B cell (primary cell): ENCODE data around the gene NANS. TPM values are rescaled to one million over a fixed set of nuclear protein-coding genes. Genes with fewer than 3 reads are reported as not detected.

Experiments used
- ATAC-seq: fragments of 200-7000 bp; cut with Tn5 transposase; one replicate; pipeline ENCODE4 v1.10.0; 2021; ENCODE audit warnings: low read depth, mild to moderate bottlenecking, moderate number of reproducible peaks, moderate library complexity
- CTCF ChIA-PET: fragments of 350-600 bp; sonication (Branson Sonifier 250); formaldehyde crosslinking; loops from one replicate; lab custom pipeline; 2021; ENCODE audit warnings: antibody characterized with exemption, inconsistent platforms; lab: Charles Lee
- POLR2A ChIA-PET: fragments of 350-600 bp; sonication (Branson Sonifier 250); formaldehyde crosslinking; loops from one replicate; lab custom pipeline; 2021; ENCODE audit warnings: antibody characterized with exemption; lab: Charles Lee
- DNase-seq: peaks from one replicate; pipeline ENCODE4 v3.0.0; 2013
- H2AFZ ChIP-seq: 2 replicates; pipeline ENCODE4 v1.6.1; 2012; ENCODE audit warnings: mild to moderate bottlenecking, low read depth, low read length; ENCODE audit not compliant: insufficient read depth, poor library complexity, severe bottlenecking
- H3K27ac ChIP-seq, 2 donors: 1 replicate in 1 of 2; 2 replicates in 1 of 2; pipeline ENCODE4 v1.5.1; 2012 to 2013; ENCODE audit warnings: low read length in 2 of 2, mild to moderate bottlenecking in 2 of 2, moderate library complexity in 1 of 2
- H3K27me3 ChIP-seq, 4 experiments: fragments of 200-600 bp in 1 of 4; sonication (generic) in 1 of 4; replicated peaks in 1 of 4; 1 replicate in 2 of 4; 2 replicates in 2 of 4; pipeline versions ENCODE4 v1.6.1 to v1.7.0; 2013 to 2016; ENCODE audit warnings: low read length in 3 of 4, mild to moderate bottlenecking in 2 of 4, mixed read lengths in 1 of 4, moderate library complexity in 1 of 4; ENCODE audit not compliant: insufficient read depth in 4 of 4, control insufficient read depth in 3 of 4; ENCODE audit errors: control extremely low read depth in 1 of 4
- H3K36me3 ChIP-seq, 2 experiments: replicated peaks in 1 of 2; 1 replicate in 1 of 2; 2 replicates in 1 of 2; pipeline versions ENCODE4 v1.6.1 to v1.7.1; 2013; ENCODE audit warnings: low read length in 1 of 2; ENCODE audit not compliant: insufficient read depth in 2 of 2, control insufficient read depth in 1 of 2; ENCODE audit errors: control extremely low read depth in 1 of 2, extremely low read depth in 1 of 2
- H3K4me1 ChIP-seq, 2 donors: fragments of 200-600 bp in 1 of 2; sonication (generic) in 1 of 2; 1 replicate in 1 of 2; 2 replicates in 1 of 2; pipeline versions ENCODE4 v1.5.1 to v1.6.1; 2013 to 2017; ENCODE audit warnings: low read length in 2 of 2; ENCODE audit not compliant: control insufficient read depth in 2 of 2, insufficient read depth in 2 of 2
- H3K4me2 ChIP-seq: replicated peaks from 2 replicates; pipeline ENCODE3; 2012; ENCODE audit warnings: mild to moderate bottlenecking, low read depth, low read length; ENCODE audit not compliant: poor library complexity, severe bottlenecking
- H3K4me3 ChIP-seq, 5 experiments: fragments of 200-600 bp in 1 of 5; sonication (generic) in 1 of 5; 1 replicate in 3 of 5; 2 replicates in 2 of 5; pipeline versions ENCODE4 v1.5.1 to v1.7.0; 2011 to 2016; ENCODE audit warnings: low read length in 4 of 5, mild to moderate bottlenecking in 4 of 5, low read depth in 2 of 5, control low read depth in 1 of 5, moderate library complexity in 1 of 5; ENCODE audit not compliant: insufficient read depth in 1 of 5; ENCODE audit errors: control extremely low read depth in 1 of 5, extremely low read depth in 1 of 5
- H3K79me2 ChIP-seq: fragments of 200-600 bp; sonication (generic); one replicate; pipeline ENCODE4 v1.6.0; 2016; ENCODE audit warnings: low read length; ENCODE audit not compliant: control insufficient read depth, insufficient read depth
- H3K9ac ChIP-seq: fragments of 200-600 bp; sonication (generic); 2 replicates; pipeline ENCODE4 v1.6.1; 2017; ENCODE audit warnings: mild to moderate bottlenecking, low read length, moderate library complexity
- H3K9me3 ChIP-seq, 3 donors: one replicate each; pipeline versions ENCODE4 v1.6.1 to v1.7.1; 2013; ENCODE audit warnings: low read length in 2 of 3; ENCODE audit not compliant: control insufficient read depth in 2 of 3, insufficient read depth in 1 of 3; ENCODE audit errors: control extremely low read depth in 1 of 3
- H4K20me1 ChIP-seq: 2 replicates; pipeline ENCODE4 v1.6.0; 2012; ENCODE audit warnings: mild to moderate bottlenecking, low read length; ENCODE audit not compliant: insufficient read depth, control insufficient read depth, poor library complexity, severe bottlenecking
- H3K27ac Mint-ChIP-seq: one replicate; pipeline ENCODE4 v1.8.0; 2021; ENCODE audit warnings: mixed read lengths
- H3K27me3 Mint-ChIP-seq: one replicate; pipeline ENCODE4 v1.8.0; 2021; ENCODE audit warnings: mixed read lengths
- H3K4me1 Mint-ChIP-seq: one replicate; pipeline ENCODE4 v1.8.0; 2021; ENCODE audit warnings: mixed read lengths
- H3K4me3 Mint-ChIP-seq: one replicate; pipeline ENCODE4 v1.8.0; 2021; ENCODE audit warnings: mixed read lengths
- H3K9me3 Mint-ChIP-seq: one replicate; pipeline ENCODE4 v1.8.0; 2022; ENCODE audit warnings: mixed read lengths; ENCODE audit not compliant: insufficient read depth
- EZH2 ChIP-seq: IDR thresholded peaks from 2 replicates; pipeline ENCODE4 v1.6.1; 2012; ENCODE audit warnings: borderline replicate concordance, low read depth, mild to moderate bottlenecking, moderate library complexity, low read length; ENCODE audit not compliant: insufficient read depth, poor library complexity, severe bottlenecking
- WGBS: methylation state at CpG from one replicate; pipeline ENCODE4 v1.1.5; 2013; ENCODE audit warnings: missing lambda C conversion rate; ENCODE audit not compliant: insufficient coverage; 5-methylcytosine and 5-hydroxymethylcytosine counted together
- intact Hi-C: fragments of 100-400 bp; cut with micrococcal nuclease; formaldehyde crosslinking; loops from one replicate; pipeline ENCODE4 v1.10.0; 2022
- polyA plus RNA-seq: library from polyadenylated mRNA; depleted of rRNA; stranded (reverse); fragments of >200 nt; gene quantifications from 2 replicates; pipeline ENCODE4 v1.2.3, GENCODE V29; 2012
- total RNA-seq, 2 donors: library from RNA; stranded (reverse); fragments of 120-200 nt in 1 of 2; gene quantifications; 1 replicate in 1 of 2; 2 replicates in 1 of 2; pipeline versions ENCODE4 v1.2.3 to v1.2.4, GENCODE V29; 2013 to 2022
- TF ChIP-seq, protein P1 (sequence below): fragments of 200-600 bp; IDR thresholded peaks from one replicate; pipeline ENCODE4 v1.8.0; 2022; ENCODE audit warnings: antibody characterized with exemption, mild to moderate bottlenecking

NANS gene
- total and polyA plus RNA-seq, 2 donors (not counting 1 experiment from before 2014, with no cell fraction given) = 14.2 to 14.9 TPM

DNA sequence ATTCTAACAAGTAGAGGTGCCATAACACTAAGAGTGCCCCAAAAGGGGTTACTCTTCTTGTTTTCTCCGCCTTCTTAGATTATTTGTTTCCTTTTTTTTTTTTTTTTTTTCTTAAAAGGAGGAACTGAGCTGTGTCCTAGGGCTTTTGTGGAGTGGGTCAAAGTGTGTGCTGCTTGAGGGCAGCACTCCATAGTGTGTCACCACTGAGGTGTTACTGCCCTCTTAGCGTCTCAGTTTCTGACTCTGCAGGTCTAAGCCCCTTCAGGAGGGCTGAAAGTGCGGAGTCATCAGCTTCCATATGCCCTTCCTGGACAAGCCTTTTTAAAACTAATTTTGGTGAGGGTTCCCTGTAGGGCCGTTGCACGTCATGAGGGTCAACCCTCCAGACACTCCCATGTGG lies 12.6 kb upstream of the NANS start:
- H3K4me1 ChIP-seq = peaks cover 33 to 50% of the 10 kb centered on the region in 2 donors
- TF ChIP-seq EZH2 = no peak
- TF ChIP-seq, protein P1, sequence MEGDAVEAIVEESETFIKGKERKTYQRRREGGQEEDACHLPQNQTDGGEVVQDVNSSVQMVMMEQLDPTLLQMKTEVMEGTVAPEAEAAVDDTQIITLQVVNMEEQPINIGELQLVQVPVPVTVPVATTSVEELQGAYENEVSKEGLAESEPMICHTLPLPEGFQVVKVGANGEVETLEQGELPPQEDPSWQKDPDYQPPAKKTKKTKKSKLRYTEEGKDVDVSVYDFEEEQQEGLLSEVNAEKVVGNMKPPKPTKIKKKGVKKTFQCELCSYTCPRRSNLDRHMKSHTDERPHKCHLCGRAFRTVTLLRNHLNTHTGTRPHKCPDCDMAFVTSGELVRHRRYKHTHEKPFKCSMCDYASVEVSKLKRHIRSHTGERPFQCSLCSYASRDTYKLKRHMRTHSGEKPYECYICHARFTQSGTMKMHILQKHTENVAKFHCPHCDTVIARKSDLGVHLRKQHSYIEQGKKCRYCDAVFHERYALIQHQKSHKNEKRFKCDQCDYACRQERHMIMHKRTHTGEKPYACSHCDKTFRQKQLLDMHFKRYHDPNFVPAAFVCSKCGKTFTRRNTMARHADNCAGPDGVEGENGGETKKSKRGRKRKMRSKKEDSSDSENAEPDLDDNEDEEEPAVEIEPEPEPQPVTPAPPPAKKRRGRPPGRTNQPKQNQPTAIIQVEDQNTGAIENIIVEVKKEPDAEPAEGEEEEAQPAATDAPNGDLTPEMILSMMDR = no peak
- ChIA-PET POLR2A (interaction anchor here (0.6 to 1.1 kb wide), 5 partner anchors 10 to 1632 kb away, joined by 3 to 9 read pairs (median 4); no protein-coding TSS in a partner anchor), CTCF (interaction anchor here (0.7 to 5.0 kb wide), 4 partner anchors 8 to 121 kb away, joined by 3 to 34 read pairs (median 4); partner anchors contain the start of gene TRMO)
- H3K9me3 ChIP-seq = peaks cover 0 to 18% (median 4%) of the 10 kb centered on the region in 3 donors
- Mint-ChIP-seq H3K4me3 (no peak overlapping the region), H3K27me3 (no peaks in the 10 kb centered on the region), H3K9me3 (peaks cover 3% of the 10 kb centered on the region), H3K27ac (no peak overlapping the region), H3K4me1 (peaks cover 55% of the 10 kb centered on the region)
- H3K9ac ChIP-seq = no peak overlapping the region
- H3K27me3 ChIP-seq = no peaks in the 10 kb centered on the region
- peaks cover 28% of the 10 kb centered on the region for H3K79me2 ChIP-seq
- DNase-seq (no peak), ATAC-seq (no peak)
- no peaks in the 10 kb centered on the region for H3K36me3 ChIP-seq
- no peak overlapping the region for H3K4me2 ChIP-seq
- intact Hi-C loops = no loop called here
- no peak overlapping the region for H2AFZ ChIP-seq
- no peak overlapping the region for H3K27ac ChIP-seq
- H4K20me1 ChIP-seq = no peaks in the 10 kb centered on the region
- 33% methylated on average over 2 of the region's 5 CpGs for WGBS
- no peak overlapping the region for H3K4me3 ChIP-seq
